GM23338 (cell line): Measurements from ENCODE around the gene UBE2G1. TPM values are rescaled to one million over a fixed set of nuclear protein-coding genes. Genes with fewer than 3 reads are reported as not detected.

Experiments used
- ATAC-seq: fragments of 200-7000 bp; cut with Tn5 transposase; 3 replicates; pipeline ENCODE4 v1.9.1; 2020
- DNase-seq: peaks from one replicate; pipeline ENCODE4 v3.0.0-alpha.2; 2015; ENCODE audit warnings: low spot score
- H2AFZ ChIP-seq: fragments of 200-600 bp; sonication (generic); 2 replicates; pipeline ENCODE4 v1.8.0; 2016; ENCODE audit warnings: antibody characterized with exemption, mild to moderate bottlenecking, moderate library complexity
- H3F3A ChIP-seq: fragments of 200-600 bp; sonication (generic); replicated peaks from 2 replicates; pipeline ENCODE4 v1.8.0; 2017; ENCODE audit warnings: antibody characterized with exemption, mixed run types, low read depth
- H3K27ac ChIP-seq: fragments of 200-600 bp; sonication (generic); 2 replicates; pipeline ENCODE4 v1.6.1; 2016; ENCODE audit warnings: low read depth
- H3K27me3 ChIP-seq: fragments of 200-600 bp; sonication (generic); 2 replicates; pipeline ENCODE4 v1.8.0; 2016; ENCODE audit warnings: mild to moderate bottlenecking, mixed run types, moderate library complexity; ENCODE audit not compliant: insufficient read depth
- H3K36me3 ChIP-seq: fragments of 200-600 bp; sonication (generic); 2 replicates; pipeline ENCODE4 v1.8.0; 2016; ENCODE audit warnings: mild to moderate bottlenecking; ENCODE audit not compliant: insufficient read depth
- H3K4me1 ChIP-seq: fragments of 200-600 bp; sonication (generic); 2 replicates; pipeline ENCODE4 v1.8.0; 2016; ENCODE audit warnings: mild to moderate bottlenecking, moderate library complexity; ENCODE audit not compliant: insufficient read depth
- H3K4me2 ChIP-seq: fragments of 200-600 bp; sonication (generic); 2 replicates; pipeline ENCODE4 v1.7.1; 2017; ENCODE audit warnings: mixed run types
- H3K4me3 ChIP-seq: fragments of 200-600 bp; sonication (generic); 2 replicates; pipeline ENCODE4 v1.6.1; 2016; ENCODE audit warnings: mixed run types
- H3K79me2 ChIP-seq: fragments of 200-600 bp; sonication (generic); replicated peaks from 2 replicates; pipeline ENCODE4 v1.8.0; 2017; ENCODE audit warnings: mild to moderate bottlenecking; ENCODE audit not compliant: insufficient read depth
- H3K9me2 ChIP-seq: fragments of 200-600 bp; sonication (generic); 2 replicates; pipeline ENCODE4 v1.8.0; 2017; ENCODE audit not compliant: insufficient read depth
- H4K20me1 ChIP-seq: fragments of 200-600 bp; sonication (generic); replicated peaks from 2 replicates; pipeline ENCODE4 v1.8.0; 2017; ENCODE audit warnings: mild to moderate bottlenecking; ENCODE audit not compliant: insufficient read depth
- H3K27ac Mint-ChIP-seq: 2 replicates; pipeline ENCODE4 v1.8.0; 2020; ENCODE audit warnings: inconsistent platforms, mild to moderate bottlenecking, moderate library complexity, mixed read lengths
- H3K27me3 Mint-ChIP-seq: 3 replicates; pipeline ENCODE4 v1.8.0; 2022; ENCODE audit warnings: low read depth, mild to moderate bottlenecking, moderate library complexity, mixed read lengths, inconsistent platforms; ENCODE audit not compliant: insufficient read depth, poor library complexity
- H3K36me3 Mint-ChIP-seq: 3 replicates; pipeline ENCODE4 v1.8.0; 2021; ENCODE audit warnings: low read depth, mild to moderate bottlenecking, inconsistent platforms, moderate library complexity, mixed read lengths
- H3K4me1 Mint-ChIP-seq: 3 replicates; pipeline ENCODE4 v1.8.0; 2020; ENCODE audit warnings: mild to moderate bottlenecking, inconsistent platforms, mixed read lengths
- H3K4me3 Mint-ChIP-seq: 3 replicates; pipeline ENCODE4 v1.8.0; 2021; ENCODE audit warnings: moderate library complexity, mild to moderate bottlenecking, inconsistent platforms, mixed read lengths
- H3K9me3 Mint-ChIP-seq: 3 replicates; pipeline ENCODE4 v1.8.0; 2020; ENCODE audit warnings: moderate library complexity, mild to moderate bottlenecking, inconsistent platforms, mixed read lengths
- CREB1 ChIP-seq: fragments of 250-450 bp; sonication (Bioruptor Pico); IDR thresholded peaks from 2 replicates; pipeline ENCODE4 v1.5.0; 2020; ENCODE audit warnings: low read depth, mild to moderate bottlenecking, moderate library complexity
- CTCF ChIP-seq, 2 experiments: fragments of 200-600 bp in 1 of 2; sonication (generic) in 1 of 2; conservative IDR thresholded peaks; 2 replicates each; pipeline versions ENCODE4 v1.5.1 to v1.6.1; 2016 to 2017; ENCODE audit warnings: antibody characterized with exemption in 2 of 2, low read depth in 2 of 2, mild to moderate bottlenecking in 2 of 2, moderate library complexity in 1 of 2
- ETS1 ChIP-seq: IDR thresholded peaks from 2 replicates; pipeline ENCODE4 v1.6.1; 2016; ENCODE audit warnings: antibody characterized with exemption
- EZH2 ChIP-seq: fragments of 200-600 bp; sonication (generic); IDR thresholded peaks from one replicate; pipeline ENCODE4 v1.8.0; 2017; ENCODE audit warnings: antibody characterized with exemption, mild to moderate bottlenecking, low read depth; ENCODE audit not compliant: unreplicated experiment
- EZH2phosphoT487 ChIP-seq: fragments of 200-600 bp; sonication (generic); IDR thresholded peaks from one replicate; pipeline ENCODE4 v1.8.1; 2018; ENCODE audit warnings: antibody characterized with exemption; ENCODE audit not compliant: unreplicated experiment
- JUNB ChIP-seq: IDR thresholded peaks from one replicate; pipeline ENCODE4 v1.6.1; 2016; ENCODE audit warnings: antibody characterized with exemption; ENCODE audit not compliant: unreplicated experiment
- NANOG ChIP-seq: IDR thresholded peaks from 2 replicates; pipeline ENCODE4 v1.6.1; 2016; ENCODE audit warnings: antibody characterized with exemption, borderline replicate concordance
- POLR2AphosphoS5 ChIP-seq: IDR thresholded peaks from 2 replicates; pipeline ENCODE4 v1.6.1; 2016; ENCODE audit warnings: antibody characterized with exemption, low read depth
- ZNF114 ChIP-seq: fragments of 250-450 bp; sonication (Bioruptor Pico); IDR thresholded peaks from 2 replicates; pipeline ENCODE4 v1.5.0; 2020; ENCODE audit warnings: mild to moderate bottlenecking, moderate library complexity
- ZNF331 ChIP-seq: fragments of 250-450 bp; sonication (Bioruptor Pico); IDR thresholded peaks from 2 replicates; pipeline ENCODE4 v1.5.0; 2020; ENCODE audit warnings: low read depth, mild to moderate bottlenecking, moderate library complexity
- polyA plus RNA-seq: library from polyadenylated mRNA; unstranded; fragments of >200 nt; fragmentation: Nextera tagmentation; extraction: Ambion mirVana; gene quantifications from 2 replicates; pipeline ENCODE4 v1.2.1, GENCODE V29; 2016
- total RNA-seq: library from RNA; depleted of rRNA; stranded (reverse); fragments of >200 nt; shearing (Covaris generic); gene quantifications from 2 replicates; pipeline ENCODE4 v1.2.3, GENCODE V29; 2014
- TF ChIP-seq, protein P1 (sequence below): IDR thresholded peaks from one replicate; pipeline ENCODE4 v1.6.1; 2018; ENCODE audit warnings: antibody characterized with exemption; ENCODE audit not compliant: unreplicated experiment

The UBE2G1 gene
- total and polyA plus RNA-seq, 2 experiments from 2014 or later: 71.9 to 145 TPM

- no peak for TF ChIP-seq ZNF331
These were observed 44.7 kb upstream of the UBE2G1 start (continued) for GRCh38 chr17:4411201-4411600.

GRCh38 chr17:4409659-4410058, 43.2 kb upstream of the UBE2G1 start:
- H3K27me3 ChIP-seq: no peaks in the 10 kb centered on the region
- H2AFZ ChIP-seq: no peak overlapping the region
- H3K4me3 Mint-ChIP-seq: no peak overlapping the region
- ATAC-seq (no peak), DNase-seq (no peak)
- H3K27ac ChIP-seq: no peak overlapping the region
- H3K4me1 ChIP-seq: peaks cover 6% of the 10 kb centered on the region; the same call in 1 of the 2 replicates
- H3K9me3 Mint-ChIP-seq: no peaks in the 10 kb centered on the region
- no peaks in the 10 kb centered on the region for H4K20me1 ChIP-seq
- no peaks in the 10 kb centered on the region for H3K79me2 ChIP-seq
- H3K27ac Mint-ChIP-seq: no peak overlapping the region
- no peaks in the 10 kb centered on the region for H3K9me2 ChIP-seq
- H3K4me1 Mint-ChIP-seq: peaks cover 9% of the 10 kb centered on the region; the same call in 2 of the 3 replicates
- no peak overlapping the region for H3K4me3 ChIP-seq
- H3K27me3 Mint-ChIP-seq: peaks cover 4% of the 10 kb centered on the region
- no peaks in the 10 kb centered on the region for H3K36me3 ChIP-seq
- H3K4me2 ChIP-seq: no peak overlapping the region
- no peaks in the 10 kb centered on the region for H3K36me3 Mint-ChIP-seq
- TF ChIP-seq JUNB (no peak), EZH2 (no peak), CTCF (conservative IDR thresholded peaks at IDR 0.05; ENCODE audit: low read depth in 2 of 2) (no peak), ZNF114 (CRISPR knock-in tag) (no peak), POLR2AphosphoS5 (no peak), CREB1 (CRISPR knock-in tag) (no peak), EZH2phosphoT487 (no peak), ETS1 (no peak), NANOG (no peak)
- TF ChIP-seq, protein P1, sequence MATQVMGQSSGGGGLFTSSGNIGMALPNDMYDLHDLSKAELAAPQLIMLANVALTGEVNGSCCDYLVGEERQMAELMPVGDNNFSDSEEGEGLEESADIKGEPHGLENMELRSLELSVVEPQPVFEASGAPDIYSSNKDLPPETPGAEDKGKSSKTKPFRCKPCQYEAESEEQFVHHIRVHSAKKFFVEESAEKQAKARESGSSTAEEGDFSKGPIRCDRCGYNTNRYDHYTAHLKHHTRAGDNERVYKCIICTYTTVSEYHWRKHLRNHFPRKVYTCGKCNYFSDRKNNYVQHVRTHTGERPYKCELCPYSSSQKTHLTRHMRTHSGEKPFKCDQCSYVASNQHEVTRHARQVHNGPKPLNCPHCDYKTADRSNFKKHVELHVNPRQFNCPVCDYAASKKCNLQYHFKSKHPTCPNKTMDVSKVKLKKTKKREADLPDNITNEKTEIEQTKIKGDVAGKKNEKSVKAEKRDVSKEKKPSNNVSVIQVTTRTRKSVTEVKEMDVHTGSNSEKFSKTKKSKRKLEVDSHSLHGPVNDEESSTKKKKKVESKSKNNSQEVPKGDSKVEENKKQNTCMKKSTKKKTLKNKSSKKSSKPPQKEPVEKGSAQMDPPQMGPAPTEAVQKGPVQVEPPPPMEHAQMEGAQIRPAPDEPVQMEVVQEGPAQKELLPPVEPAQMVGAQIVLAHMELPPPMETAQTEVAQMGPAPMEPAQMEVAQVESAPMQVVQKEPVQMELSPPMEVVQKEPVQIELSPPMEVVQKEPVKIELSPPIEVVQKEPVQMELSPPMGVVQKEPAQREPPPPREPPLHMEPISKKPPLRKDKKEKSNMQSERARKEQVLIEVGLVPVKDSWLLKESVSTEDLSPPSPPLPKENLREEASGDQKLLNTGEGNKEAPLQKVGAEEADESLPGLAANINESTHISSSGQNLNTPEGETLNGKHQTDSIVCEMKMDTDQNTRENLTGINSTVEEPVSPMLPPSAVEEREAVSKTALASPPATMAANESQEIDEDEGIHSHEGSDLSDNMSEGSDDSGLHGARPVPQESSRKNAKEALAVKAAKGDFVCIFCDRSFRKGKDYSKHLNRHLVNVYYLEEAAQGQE: no peak
- H3F3A ChIP-seq: no peaks in the 10 kb centered on the region; the same call in 1 of the 2 replicates
